ENCODE measurements around the gene VPS54.

Gene VPS54

DNA sequence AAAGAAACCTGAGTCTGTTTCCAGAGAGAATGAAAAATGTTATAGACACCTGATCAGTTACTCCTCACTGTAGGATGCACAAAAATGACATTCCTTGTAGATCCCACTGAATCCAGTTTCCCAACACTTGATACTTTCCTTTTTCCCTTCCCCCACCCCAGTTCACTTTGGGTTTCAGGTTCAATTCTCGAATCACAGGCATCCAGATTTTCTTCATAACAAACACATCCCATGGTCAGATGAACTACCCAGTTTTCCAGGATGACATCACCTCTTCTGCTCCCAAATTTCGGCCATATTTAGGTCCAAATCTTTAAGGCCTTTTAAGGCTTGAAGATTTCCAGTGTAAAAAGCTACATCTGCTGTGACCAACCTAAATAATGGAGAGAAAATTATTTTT is 126.1 kb downstream of the VPS54 start:
- DNase-seq: no peak
- Histone ChIP-seq H3K27me3 (replicated peaks) (no peaks in the 10 kb centered on the region), H3K36me3 (replicated peaks) (peaks cover 30% of the 10 kb centered on the region), H3K27ac (no peak overlapping the region), H3K4me3 (ENCODE audit: low read depth, low read length) (no peak overlapping the region)
- TF ChIP-seq, protein P1, sequence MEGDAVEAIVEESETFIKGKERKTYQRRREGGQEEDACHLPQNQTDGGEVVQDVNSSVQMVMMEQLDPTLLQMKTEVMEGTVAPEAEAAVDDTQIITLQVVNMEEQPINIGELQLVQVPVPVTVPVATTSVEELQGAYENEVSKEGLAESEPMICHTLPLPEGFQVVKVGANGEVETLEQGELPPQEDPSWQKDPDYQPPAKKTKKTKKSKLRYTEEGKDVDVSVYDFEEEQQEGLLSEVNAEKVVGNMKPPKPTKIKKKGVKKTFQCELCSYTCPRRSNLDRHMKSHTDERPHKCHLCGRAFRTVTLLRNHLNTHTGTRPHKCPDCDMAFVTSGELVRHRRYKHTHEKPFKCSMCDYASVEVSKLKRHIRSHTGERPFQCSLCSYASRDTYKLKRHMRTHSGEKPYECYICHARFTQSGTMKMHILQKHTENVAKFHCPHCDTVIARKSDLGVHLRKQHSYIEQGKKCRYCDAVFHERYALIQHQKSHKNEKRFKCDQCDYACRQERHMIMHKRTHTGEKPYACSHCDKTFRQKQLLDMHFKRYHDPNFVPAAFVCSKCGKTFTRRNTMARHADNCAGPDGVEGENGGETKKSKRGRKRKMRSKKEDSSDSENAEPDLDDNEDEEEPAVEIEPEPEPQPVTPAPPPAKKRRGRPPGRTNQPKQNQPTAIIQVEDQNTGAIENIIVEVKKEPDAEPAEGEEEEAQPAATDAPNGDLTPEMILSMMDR (IDR thresholded peaks at IDR 0.05; ENCODE audit: low read depth, low read length, missing control alignments): no peak
- in situ Hi-C loops (cut with HindIII; ENCODE audit: low pct_ligation_motif_present, low sequenced_read_pairs): no loop called here

GRCh38 chr2:63891488-63892030 is 127.7 kb downstream of the VPS54 start:
- DNase-seq: no peak
- Histone ChIP-seq H3K4me3 (ENCODE audit: low read depth, low read length) (no peak overlapping the region), H3K36me3 (replicated peaks) (peaks cover 44% of the 10 kb centered on the region), H3K27me3 (replicated peaks) (no peaks in the 10 kb centered on the region), H3K27ac (no peak overlapping the region)
- TF ChIP-seq, protein P1 (IDR thresholded peaks at IDR 0.05; ENCODE audit: low read depth, low read length, missing control alignments): no peak
- in situ Hi-C loops (cut with HindIII; ENCODE audit: low pct_ligation_motif_present, low sequenced_read_pairs): no loop called here

GRCh38 chr2:63890678-63891077 is 128.6 kb downstream of the VPS54 start:
- H3K27ac ChIP-seq: no peak overlapping the region
- in situ Hi-C loops (cut with HindIII; ENCODE audit: low pct_ligation_motif_present, low sequenced_read_pairs): no loop called here
- H3K4me3 ChIP-seq (ENCODE audit: low read depth, low read length): no peak overlapping the region
- no peaks in the 10 kb centered on the region for H3K27me3 ChIP-seq (replicated peaks)
- DNase-seq: no peak
- H3K36me3 ChIP-seq (replicated peaks): peaks cover 48% of the 10 kb centered on the region
- TF ChIP-seq, protein P1 (IDR thresholded peaks at IDR 0.05; ENCODE audit: low read depth, low read length, missing control alignments): no peak

DNA sequence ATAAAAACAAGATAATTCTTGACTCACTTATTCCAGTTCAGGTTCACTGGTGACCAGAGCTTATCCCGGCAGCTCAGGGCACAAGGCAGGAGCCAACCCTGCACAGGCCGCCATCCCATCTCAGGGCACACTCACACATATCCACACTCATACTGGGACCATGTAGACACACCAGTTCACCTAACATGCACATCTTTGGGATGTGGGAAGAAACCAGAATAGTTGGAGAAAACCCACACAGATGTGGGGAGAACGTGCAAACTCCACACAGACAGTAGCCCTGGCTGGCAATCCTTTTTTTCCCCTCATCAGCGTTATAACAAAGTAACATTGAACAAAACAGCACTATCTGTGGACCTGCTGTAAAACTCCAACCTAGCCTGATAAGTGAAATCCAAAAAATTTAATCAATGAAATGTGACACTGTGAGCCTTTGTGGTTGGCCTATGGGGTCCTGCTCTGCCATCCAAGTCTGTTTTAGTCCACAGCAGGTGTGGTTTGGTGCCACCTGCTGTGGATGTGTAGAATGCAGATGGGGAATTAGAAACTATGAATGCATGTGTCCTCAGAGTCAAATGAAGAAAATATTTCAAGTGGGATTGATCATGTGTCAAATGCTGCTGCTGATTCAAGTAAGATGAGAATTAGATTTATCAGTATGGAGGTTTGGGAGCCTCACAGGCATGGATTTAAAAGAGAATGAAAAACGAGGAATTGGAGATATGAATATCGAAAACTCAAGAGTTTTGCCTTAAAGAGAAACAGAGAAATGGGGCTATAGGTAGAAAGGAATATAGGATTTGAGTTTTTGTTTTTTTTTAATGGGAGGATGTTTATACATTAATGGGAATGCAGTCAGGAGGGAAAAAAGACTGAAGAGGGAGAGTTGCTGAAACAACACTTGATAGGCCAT is 130.5 kb downstream of the VPS54 start:
- Histone ChIP-seq H3K36me3 (replicated peaks) (peaks cover 49% of the 10 kb centered on the region), H3K4me3 (ENCODE audit: low read depth, low read length) (no peak overlapping the region), H3K27ac (no peak overlapping the region), H3K27me3 (replicated peaks) (no peaks in the 10 kb centered on the region)
- TF ChIP-seq, protein P1 (IDR thresholded peaks at IDR 0.05; ENCODE audit: low read depth, low read length, missing control alignments): peak; percentile 81
- in situ Hi-C loops (cut with HindIII; ENCODE audit: low pct_ligation_motif_present, low sequenced_read_pairs): no loop called here
- DNase-seq: peak; percentile 34

DNA sequence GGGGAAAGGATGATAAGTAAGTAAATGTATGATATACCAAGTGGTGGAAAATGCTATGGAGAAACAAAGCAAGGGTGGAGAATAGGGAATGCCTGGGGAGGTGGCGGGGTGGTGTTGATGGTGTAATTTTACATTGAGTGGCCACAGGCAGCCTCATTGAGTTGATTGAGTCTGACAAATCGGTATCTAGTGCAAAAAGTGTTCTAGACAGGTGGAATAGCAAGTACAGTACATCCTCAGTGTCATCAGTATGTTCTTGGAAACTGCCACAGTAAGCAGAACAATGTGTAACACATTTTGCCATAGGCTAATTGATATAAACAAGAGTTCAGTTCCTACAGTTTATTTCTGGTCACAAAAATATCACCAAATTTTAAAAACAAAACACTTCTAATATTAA is 131.2 kb downstream of the VPS54 start:
- no peak for DNase-seq
- Histone ChIP-seq H3K27me3 (replicated peaks) (no peaks in the 10 kb centered on the region), H3K36me3 (replicated peaks) (peaks cover 49% of the 10 kb centered on the region), H3K27ac (no peak overlapping the region), H3K4me3 (ENCODE audit: low read depth, low read length) (no peak overlapping the region)
- in situ Hi-C loops (cut with HindIII; ENCODE audit: low pct_ligation_motif_present, low sequenced_read_pairs): no loop called here
- TF ChIP-seq, protein P1 (IDR thresholded peaks at IDR 0.05; ENCODE audit: low read depth, low read length, missing control alignments): no peak
